K562 (cell line): ENCODE results near the gene PPP1R14D. TPM values are rescaled to one million over a fixed set of nuclear protein-coding genes. Genes with fewer than 3 reads are reported as not detected.

Experiments used
- CREM ChIP-seq: IDR thresholded peaks from 2 replicates; pipeline ENCODE4 v1.6.1; 2014; ENCODE audit warnings: antibody characterized with exemption, low read depth
- E2F6 ChIP-seq, 2 experiments: IDR thresholded peaks; 2 replicates each; pipeline ENCODE4 v1.6.1; 2011; ENCODE audit warnings: borderline replicate concordance in 1 of 2, control low read depth in 1 of 2, low read depth in 1 of 2, low read length in 1 of 2, mild to moderate bottlenecking in 1 of 2, mixed read lengths in 1 of 2, moderate library complexity in 1 of 2; ENCODE audit not compliant: insufficient read depth in 1 of 2, insufficient read length in 1 of 2, poor library complexity in 1 of 2, severe bottlenecking in 1 of 2; ENCODE audit errors: extremely low read depth in 1 of 2
- FIP1L1 ChIP-seq: fragments of 200-400 bp; formaldehyde crosslinking; IDR thresholded peaks from 2 replicates; pipeline ENCODE4 v1.6.1; 2018; ENCODE audit warnings: mild to moderate bottlenecking, low read depth, low read length; ENCODE audit not compliant: poor library complexity, severe bottlenecking
- HES1 ChIP-seq: fragments of 450-650 bp; IDR thresholded peaks from 2 replicates; pipeline ENCODE4 v1.6.1; 2016; ENCODE audit warnings: low read depth, mild to moderate bottlenecking, moderate library complexity
- MITF ChIP-seq: IDR thresholded peaks from 2 replicates; pipeline ENCODE4 v1.6.1; 2014; ENCODE audit warnings: antibody characterized with exemption
- MTA1 ChIP-seq: fragments of 450-650 bp; IDR thresholded peaks from 2 replicates; pipeline ENCODE4 v1.6.1; 2017; ENCODE audit warnings: borderline replicate concordance
- SFPQ ChIP-seq: fragments of 200-400 bp; formaldehyde crosslinking; IDR thresholded peaks from 2 replicates; pipeline ENCODE4 v1.6.1; 2017; ENCODE audit warnings: mild to moderate bottlenecking, low read depth, low read length, moderate library complexity
- SLC30A9 ChIP-seq: fragments of 250-450 bp; sonication (Bioruptor Pico); IDR thresholded peaks from 2 replicates; pipeline ENCODE4 v1.8.0; 2022; ENCODE audit warnings: mild to moderate bottlenecking, moderate library complexity
- SMARCA4 ChIP-seq: fragments of 450-650 bp; IDR thresholded peaks from 2 replicates; pipeline ENCODE4 v1.6.1; 2016
- TRIM24 ChIP-seq, 2 experiments: fragments of 450-650 bp; IDR thresholded peaks; 2 replicates each; pipeline ENCODE4 v1.6.1; 2016
- VEZF1 ChIP-seq: fragments of 200-800 bp; sonication (Bioruptor generic); IDR thresholded peaks from 2 replicates; pipeline ENCODE4 v1.6.1; 2017; ENCODE audit warnings: missing genetic modification characterization, missing compliant biosample characterization
- ZNF146 ChIP-seq: IDR thresholded peaks from one replicate; pipeline ENCODE4 v1.6.1; 2018; ENCODE audit warnings: missing compliant biosample characterization; ENCODE audit not compliant: unreplicated experiment
- ZNF384 ChIP-seq: IDR thresholded peaks from 2 replicates; pipeline ENCODE4 v1.6.1; 2012; ENCODE audit warnings: low read depth, low read length, improper control_type of control experiment
- ZNF740 ChIP-seq, 3 experiments: fragments of 200-800 bp in 1 of 3; sonication (Bioruptor generic) in 1 of 3; sonication (generic) in 1 of 3; formaldehyde crosslinking in 1 of 3; IDR thresholded peaks; 2 replicates each; pipeline versions ENCODE4 v1.6.1 to v1.8.0; 2016 to 2022; ENCODE audit warnings: mild to moderate bottlenecking in 2 of 3, missing compliant biosample characterization in 2 of 3, missing genetic modification characterization in 2 of 3, missing genetic modification reagents in 1 of 3
- ZZZ3 ChIP-seq: fragments of 450-650 bp; IDR thresholded peaks from 2 replicates; pipeline ENCODE4 v1.6.1; 2016; ENCODE audit warnings: antibody characterized with exemption, mild to moderate bottlenecking, moderate library complexity
- polyA plus RNA-seq, 8 experiments: library from polyadenylated mRNA; depleted of rRNA in 4 of 8; stranded (reverse) in 5 of 8; unstranded in 3 of 8; fragments of >200 nt; fragmentation: Nextera tagmentation in 2 of 8; fragmentation: Illumina TruSeq in 1 of 8; extraction: Ambion mirVana in 2 of 8; extraction: Trizol in 1 of 8; gene quantifications; 2 replicates each; pipeline versions ENCODE4 v1.2.1 to v1.2.3, GENCODE V29; 2011 to 2014; ENCODE audit warnings: inconsistent platforms in 1 of 8, missing spikeins in 1 of 8
- total RNA-seq, 7 experiments: library from RNA; depleted of rRNA in 6 of 7; stranded (reverse); fragments of >200 nt in 6 of 7; fragmentation: Illumina TruSeq in 2 of 7; extraction: Trizol in 2 of 7; gene quantifications; 2 replicates each; pipeline versions ENCODE4 v1.2.1 to v1.2.3, GENCODE V29; 2011 to 2021; ENCODE audit warnings: low replicate concordance in 1 of 7

Gene PPP1R14D
- total and polyA plus RNA-seq, 9 of the 15 experiments (the other 6 are each of a cell fraction or from before 2014, with no cell fraction given) = 0.11 to 0.18 TPM; not detected in 7

GRCh38 chr15:40859206-40859851 lies 30.8 kb upstream of the PPP1R14D start (continued):
- TF ChIP-seq SFPQ = no peak
- TF ChIP-seq FIP1L1 = no peak
- TF ChIP-seq ZZZ3 = no peak
- no peak for TF ChIP-seq TRIM24 (IDR thresholded peaks at IDR 0.05)
- TF ChIP-seq ZNF146 (CRISPR knock-in tag) = no peak
- no peak for TF ChIP-seq SLC30A9 (CRISPR knock-in tag)
- no peak for TF ChIP-seq MTA1
- no peak for TF ChIP-seq MITF
- TF ChIP-seq CREM = peak; percentile 60
- no peak for TF ChIP-seq HES1
- TF ChIP-seq E2F6 (IDR thresholded peaks at IDR 0.05; ENCODE audit: borderline replicate concordance in 1 of 2, extremely low read depth in 1 of 2, insufficient read depth in 1 of 2, insufficient read length in 1 of 2, low read depth in 1 of 2, low read length in 1 of 2, poor library complexity in 1 of 2, severe bottlenecking in 1 of 2) = peak; percentile 17 to 67
- no peak for TF ChIP-seq ZNF384
- no peak for TF ChIP-seq SMARCA4
- TF ChIP-seq VEZF1 (CRISPR knock-in tag) = no peak
- 0 out of 2 replicates have a peak, but pooled peaks have one; percentile 34 for TF ChIP-seq ZNF740 (CRISPR knock-in tag; IDR thresholded peaks at IDR 0.05)
- TF ChIP-seq ZNF740 (tag; IDR thresholded peaks at IDR 0.05) = no peak
